Retinal pigment epithelial cell (primary cell): ENCODE data around the gene SMIM10L2A.

Experiments
- DNase-seq: peaks from one replicate; pipeline ENCODE4 v3.0.0-alpha.2; 2010; ENCODE audit warnings: low read depth
- H3K4me3 ChIP-seq: 2 replicates; pipeline ENCODE4 v1.5.1; 2011; ENCODE audit warnings: mild to moderate bottlenecking, low read length, control low read depth, moderate library complexity
- CTCF ChIP-seq: conservative IDR thresholded peaks from 2 replicates; pipeline ENCODE4 v1.5.1; 2011; ENCODE audit warnings: low read depth, low read length, control low read depth, inconsistent platforms

Gene SMIM10L2A

GRCh38 chrX:135436456-135436855 lies 14.7 kb downstream of the SMIM10L2A start:
- no peak for DNase-seq
- H3K4me3 ChIP-seq, result no peak overlapping the region
- no peak for TF ChIP-seq CTCF

GRCh38 chrX:135436966-135437866 lies 15.5 kb downstream of the SMIM10L2A start:
- DNase-seq, result no peak
- H3K4me3 ChIP-seq, result no peak overlapping the region
- no peak for TF ChIP-seq CTCF

- no peak for TF ChIP-seq CTCF
- no peak for DNase-seq
- no peak overlapping the region for H3K4me3 ChIP-seq
Measured at GRCh38 chrX:135437867-135438733, 16.4 kb downstream of the SMIM10L2A start.

GRCh38 chrX:135438734-135439043 lies 16.9 kb downstream of the SMIM10L2A start:
- no peak overlapping the region for H3K4me3 ChIP-seq
- DNase-seq, result no peak
- no peak for TF ChIP-seq CTCF

- no peak overlapping the region for H3K4me3 ChIP-seq
- TF ChIP-seq CTCF, result no peak
- no peak for DNase-seq
Measured at GRCh38 chrX:135449637-135450550, 28.1 kb downstream of the SMIM10L2A start.

- DNase-seq, result no peak
- no peak for TF ChIP-seq CTCF
- H3K4me3 ChIP-seq, result no peak overlapping the region
Measured at GRCh38 chrX:135453381-135453780, 31.6 kb downstream of the SMIM10L2A start.
